Stimulated activated naive CD8-positive, alpha-beta T cell treated with anti-CD3 and anti-CD28 coated beads, Interleukin-15, amount 100 ng/mL, for 72 hours (primary cell): Measurements from ENCODE around the gene ZNF580.

ENCODE experiments used
- ATAC-seq: fragments of 150-1000 bp; cut with Tn5 transposase; 2 replicates; pipeline ENCODE4 v1.10.0; 2021; ENCODE audit warnings: mild to moderate bottlenecking, moderate library complexity
- DNase-seq, 2 donors: peaks; one replicate each; pipeline ENCODE4 v3.0.0; 2021 to 2022
- H3K27ac Mint-ChIP-seq, 2 donors: one replicate each; pipeline ENCODE4 v1.8.0; 2022; ENCODE audit warnings: mild to moderate bottlenecking in 2 of 2, mixed read lengths in 2 of 2, moderate library complexity in 2 of 2
- H3K27me3 Mint-ChIP-seq: one replicate; pipeline ENCODE4 v1.8.0; 2022; ENCODE audit warnings: mixed read lengths
- H3K4me1 Mint-ChIP-seq: one replicate; pipeline ENCODE4 v1.8.0; 2022; ENCODE audit warnings: mild to moderate bottlenecking, mixed read lengths
- H3K4me3 Mint-ChIP-seq, 2 donors: one replicate each; pipeline ENCODE4 v1.8.0; 2022; ENCODE audit warnings: mild to moderate bottlenecking in 2 of 2, mixed read lengths in 2 of 2, moderate library complexity in 1 of 2
- H3K9me3 Mint-ChIP-seq, 2 donors: one replicate each; pipeline ENCODE4 v1.8.0; 2022; ENCODE audit warnings: mixed read lengths in 2 of 2

ZNF580 gene

DNA sequence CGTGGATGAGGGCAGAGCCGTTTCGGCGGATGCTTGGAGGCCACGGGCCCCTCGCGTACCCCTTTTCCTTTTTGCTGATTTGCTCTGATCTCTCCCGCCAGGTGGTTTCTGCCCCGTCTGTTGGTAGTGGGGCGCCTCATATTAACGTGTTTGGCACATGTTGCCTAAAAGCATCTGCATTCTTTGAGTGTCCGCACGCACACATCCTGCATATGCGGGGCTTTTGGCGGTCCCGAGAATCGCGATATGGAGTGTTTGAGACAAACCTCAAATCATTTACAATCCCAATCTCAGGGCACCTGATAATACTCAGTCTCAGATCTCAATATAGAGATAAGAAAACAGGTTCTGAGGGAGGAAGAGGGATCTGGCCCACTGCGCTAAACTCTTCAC, 14.8 kb downstream of the ZNF580 start:
- DNase-seq (no peak), ATAC-seq (no peak)
- no peaks in the 10 kb centered on the region for H3K9me3 Mint-ChIP-seq
- peak overlapping the region; percentile 88 to 90 for H3K4me3 Mint-ChIP-seq
- H3K27ac Mint-ChIP-seq, result peak overlapping the region; percentile 98 to 99
- peaks cover 50% of the 10 kb centered on the region for H3K4me1 Mint-ChIP-seq
- H3K27me3 Mint-ChIP-seq, result no peaks in the 10 kb centered on the region

DNA sequence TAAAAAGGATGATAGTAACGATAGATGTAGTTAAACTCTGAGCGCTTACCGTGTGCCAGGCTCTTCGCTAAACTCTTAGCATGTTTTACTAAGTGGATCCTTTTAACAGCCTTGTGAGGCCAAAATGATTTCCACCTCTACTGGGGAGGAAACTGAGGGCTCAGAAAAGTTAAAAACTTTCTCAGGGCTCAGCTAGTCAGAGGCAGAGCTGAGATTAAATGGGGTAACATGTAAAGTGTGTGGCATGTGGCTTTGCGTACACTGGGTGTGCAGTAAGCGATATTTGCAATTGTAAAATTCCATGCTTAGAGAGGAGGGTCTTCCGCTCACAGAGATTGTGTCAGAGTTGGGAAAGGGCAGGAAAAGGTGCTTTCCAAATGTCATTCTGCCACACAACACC, 15.8 kb downstream of the ZNF580 start:
- no peak for ATAC-seq
- DNase-seq, result no peak
- H3K4me1 Mint-ChIP-seq, result peaks cover 47% of the 10 kb centered on the region
- peak overlapping the region; percentile 98 to 99 for H3K27ac Mint-ChIP-seq
- no peaks in the 10 kb centered on the region for H3K27me3 Mint-ChIP-seq
- peak overlapping the region; percentile 88 to 90 for H3K4me3 Mint-ChIP-seq
- H3K9me3 Mint-ChIP-seq, result no peaks in the 10 kb centered on the region

DNA sequence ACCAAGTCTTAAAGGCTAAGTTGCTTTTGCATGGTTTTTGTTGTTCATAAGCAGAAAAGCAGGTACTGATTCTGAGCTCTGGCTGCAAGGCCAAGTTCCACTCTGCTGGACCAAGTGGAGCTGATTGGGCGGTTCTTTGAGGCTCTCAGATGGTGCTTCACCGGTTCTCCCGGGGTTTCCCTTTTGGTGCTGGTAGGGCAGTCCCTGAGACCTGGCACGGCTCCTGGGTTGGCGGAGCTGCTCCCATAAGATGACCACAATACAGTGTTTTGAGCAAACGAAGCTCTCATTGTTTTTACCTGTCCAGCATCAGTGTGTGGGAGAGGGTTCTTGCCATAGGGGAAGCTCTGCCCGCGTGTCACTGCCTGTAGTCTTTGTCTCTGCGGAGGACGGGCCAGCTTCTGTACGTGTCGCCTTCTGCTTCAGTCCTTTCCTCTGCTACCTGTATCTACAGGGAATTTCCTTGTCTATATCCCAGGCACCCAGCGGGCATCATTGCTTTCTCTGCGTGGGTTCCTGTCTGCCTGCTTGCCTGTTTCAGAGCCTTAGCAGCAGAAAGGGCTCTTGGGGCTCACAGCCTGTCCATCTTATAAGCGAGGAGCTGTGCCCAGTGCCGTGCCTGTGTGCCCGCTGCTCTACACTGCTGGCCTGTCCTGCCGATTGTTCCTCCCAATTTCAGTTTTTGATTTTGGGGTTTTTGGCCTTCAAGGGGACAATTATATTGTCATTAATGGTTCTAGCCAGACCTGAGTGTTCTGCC, 16.4 kb downstream of the ZNF580 start:
- Mint-ChIP-seq H3K27ac (peak overlapping the region; percentile 52 to 86), H3K4me3 (peak overlapping the region; percentile 88 to 90), H3K9me3 (no peaks in the 10 kb centered on the region), H3K4me1 (peaks cover 53% of the 10 kb centered on the region), H3K27me3 (no peaks in the 10 kb centered on the region)
- DNase-seq, result peak in 1 of 2 donors; percentile 55
- ATAC-seq, result no peak

DNA sequence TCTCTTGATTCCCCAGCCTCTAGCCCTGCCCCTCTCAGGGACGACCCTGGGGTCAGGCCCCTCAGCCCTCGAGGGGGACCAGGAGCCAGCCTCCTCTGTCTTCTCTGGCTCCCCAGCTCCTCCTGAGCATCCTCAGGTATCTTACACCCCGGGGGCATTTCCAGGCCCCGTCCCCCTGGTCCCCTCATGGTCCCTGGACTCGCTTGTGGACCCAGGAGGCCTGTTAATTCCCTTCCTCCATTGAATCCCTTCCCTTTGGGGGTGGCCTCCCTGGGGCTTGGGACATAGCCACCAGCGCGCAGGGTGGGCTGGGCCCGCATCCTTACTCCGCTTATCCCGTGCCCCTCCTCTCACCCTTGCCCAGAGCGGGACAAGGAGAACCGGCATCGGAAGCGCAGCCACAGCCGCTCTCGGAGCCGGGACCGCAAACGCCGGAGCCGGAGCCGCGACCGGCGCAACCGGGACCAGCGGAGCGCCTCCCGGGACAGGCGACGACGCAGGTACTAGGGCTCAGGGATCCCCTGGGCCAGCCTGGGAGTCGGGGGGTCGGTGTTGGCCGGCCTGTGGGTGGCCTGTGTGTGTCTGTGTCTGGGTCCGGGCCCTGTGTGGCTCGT, 18.2 kb downstream of the ZNF580 start:
- H3K9me3 Mint-ChIP-seq, result no peaks in the 10 kb centered on the region
- peak overlapping the region; percentile 58 to 60 for H3K4me3 Mint-ChIP-seq
- no peak overlapping the region for H3K27ac Mint-ChIP-seq
- ATAC-seq (no peak), DNase-seq (no peak)
- peaks cover 70% of the 10 kb centered on the region for H3K4me1 Mint-ChIP-seq
- H3K27me3 Mint-ChIP-seq, result no peaks in the 10 kb centered on the region

DNA sequence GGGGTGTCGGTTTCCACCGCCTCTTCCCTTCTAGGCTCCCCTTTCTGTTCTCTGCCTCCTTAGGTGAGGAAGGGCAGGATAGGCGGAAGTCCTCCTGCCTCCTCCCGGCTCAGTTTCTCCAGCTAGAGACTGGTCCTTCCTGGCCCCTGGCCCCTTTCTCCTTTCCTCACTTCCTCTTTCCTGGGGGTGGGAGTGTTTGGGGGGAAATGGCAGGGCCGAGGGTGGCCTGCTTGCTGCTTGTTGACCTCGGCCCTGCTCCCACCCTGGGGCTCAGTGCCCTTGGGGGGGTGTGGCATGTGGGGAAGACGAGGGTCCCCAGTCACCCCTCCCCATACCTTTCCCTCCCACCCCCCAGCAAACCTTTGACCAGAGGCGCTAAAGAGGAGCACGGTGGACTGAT, 19.0 kb downstream of the ZNF580 start:
- no peaks in the 10 kb centered on the region for H3K9me3 Mint-ChIP-seq
- H3K4me1 Mint-ChIP-seq, result peaks cover 74% of the 10 kb centered on the region
- DNase-seq, result no peak
- no peaks in the 10 kb centered on the region for H3K27me3 Mint-ChIP-seq
- peak overlapping the region; percentile 58 to 60 for H3K4me3 Mint-ChIP-seq
- H3K27ac Mint-ChIP-seq, result peak overlapping the region; percentile 66 to 98
- no peak for ATAC-seq

DNA sequence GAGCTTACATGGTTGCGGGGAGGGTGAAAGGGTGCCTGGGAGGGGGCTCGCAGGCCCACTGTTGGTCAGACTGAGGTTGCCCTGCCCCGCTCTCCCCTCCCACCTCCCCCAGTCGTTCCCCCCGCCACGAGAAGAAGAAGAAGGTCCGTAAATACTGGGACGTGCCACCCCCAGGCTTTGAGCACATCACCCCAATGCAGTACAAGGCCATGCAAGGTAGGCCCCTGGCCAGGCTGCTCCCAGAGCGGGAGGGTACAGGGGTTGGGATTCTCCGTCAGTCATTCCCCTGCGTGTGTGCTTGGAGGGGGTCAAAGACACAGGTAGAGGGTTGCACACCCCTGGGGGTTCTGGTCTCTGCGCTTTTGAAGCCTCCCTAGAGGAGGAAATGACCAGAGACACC, 19.6 kb downstream of the ZNF580 start:
- no peak for ATAC-seq
- Mint-ChIP-seq H3K4me3 (no peak overlapping the region), H3K4me1 (peaks cover 74% of the 10 kb centered on the region), H3K27ac (peak overlapping the region; percentile 66 to 87), H3K9me3 (no peaks in the 10 kb centered on the region), H3K27me3 (no peaks in the 10 kb centered on the region)
- DNase-seq, result no peak

DNA sequence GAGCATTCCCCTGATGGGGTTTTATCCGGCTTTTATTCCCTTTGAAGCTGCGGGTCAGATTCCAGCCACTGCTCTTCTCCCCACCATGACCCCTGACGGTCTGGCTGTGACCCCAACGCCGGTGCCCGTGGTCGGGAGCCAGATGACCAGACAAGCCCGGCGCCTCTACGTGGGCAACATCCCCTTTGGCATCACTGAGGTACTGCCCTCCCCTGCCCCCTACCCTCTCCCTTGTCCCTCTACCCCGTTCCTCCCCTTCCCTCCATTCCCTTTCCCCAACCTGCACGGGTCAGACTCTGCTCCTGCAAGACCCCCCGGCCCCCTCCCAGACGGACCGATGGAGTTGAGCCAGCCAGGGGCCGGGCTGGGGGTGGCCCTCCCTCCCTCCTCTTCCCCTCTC, 20.2 kb downstream of the ZNF580 start:
- Mint-ChIP-seq H3K4me3 (no peak overlapping the region), H3K27ac (peak overlapping the region in 1 of 2 donors; percentile 87), H3K27me3 (no peaks in the 10 kb centered on the region), H3K9me3 (no peaks in the 10 kb centered on the region), H3K4me1 (peaks cover 76% of the 10 kb centered on the region)
- ATAC-seq, result no peak
- no peak for DNase-seq

DNA sequence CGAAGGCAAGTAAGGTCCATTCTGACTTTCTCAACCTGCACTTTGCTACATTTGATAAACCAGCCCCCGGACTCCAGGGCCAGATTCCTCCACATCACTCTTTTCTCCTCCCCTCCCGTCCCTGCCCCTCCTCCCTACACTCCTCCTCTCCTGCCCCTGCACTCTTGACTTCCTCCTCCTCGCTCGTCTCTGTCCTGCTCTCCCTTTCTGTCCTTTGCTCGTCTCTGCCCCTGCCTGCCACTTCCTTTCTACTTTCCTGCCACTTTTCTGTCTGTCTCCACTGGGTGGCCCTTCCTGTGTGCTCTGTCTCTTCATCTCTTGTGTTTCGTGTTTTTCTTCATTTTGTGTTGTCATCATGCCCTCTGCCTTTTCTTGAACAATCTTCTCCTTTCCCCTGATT, 21.0 kb downstream of the ZNF580 start:
- H3K27me3 Mint-ChIP-seq, result no peaks in the 10 kb centered on the region
- peaks cover 80% of the 10 kb centered on the region for H3K4me1 Mint-ChIP-seq
- no peak for DNase-seq
- no peaks in the 10 kb centered on the region for H3K9me3 Mint-ChIP-seq
- peak overlapping the region in 1 of 2 donors; percentile 87 for H3K27ac Mint-ChIP-seq
- H3K4me3 Mint-ChIP-seq, result no peak overlapping the region
- no peak for ATAC-seq

DNA sequence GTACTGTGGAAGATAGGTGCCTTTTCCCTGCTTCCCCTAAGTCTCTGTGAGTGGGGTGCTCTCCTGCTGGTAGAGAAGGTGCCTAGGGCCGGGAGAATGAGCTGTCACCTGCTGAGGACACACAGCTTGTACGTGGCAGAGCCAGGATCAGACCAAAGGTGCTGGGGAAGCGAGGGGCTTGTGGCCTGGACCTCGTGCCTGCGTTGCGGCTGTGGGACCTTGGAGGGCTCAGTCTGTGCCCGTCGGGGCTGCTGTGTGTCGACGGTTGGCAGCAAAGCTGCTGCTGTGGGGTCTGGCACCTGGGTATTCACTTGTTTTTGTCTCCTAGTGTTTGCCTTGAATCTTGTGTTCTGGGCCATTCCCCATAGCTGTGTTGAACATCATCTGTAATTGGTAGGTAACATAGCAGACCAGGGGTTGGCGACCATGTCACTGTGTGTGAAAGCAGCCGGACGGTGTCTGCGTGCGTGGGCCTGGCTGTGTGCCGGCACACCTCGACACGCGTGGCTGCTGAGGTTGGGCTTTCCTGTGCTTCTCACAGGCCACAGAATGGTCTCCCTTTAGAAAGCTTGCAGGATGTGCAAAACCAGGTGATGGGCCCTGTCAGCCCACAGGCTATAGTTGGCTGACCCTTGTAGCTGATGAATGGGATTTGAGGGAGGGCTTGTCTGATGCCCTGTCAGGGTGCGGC, 23.2 kb downstream of the ZNF580 start:
- no peaks in the 10 kb centered on the region for H3K27me3 Mint-ChIP-seq
- H3K27ac Mint-ChIP-seq, result peak overlapping the region in 1 of 2 donors; percentile 82
- ATAC-seq (no peak), DNase-seq (no peak)
- H3K4me3 Mint-ChIP-seq, result no peak overlapping the region
- H3K9me3 Mint-ChIP-seq, result no peaks in the 10 kb centered on the region
- peaks cover 73% of the 10 kb centered on the region for H3K4me1 Mint-ChIP-seq

DNA sequence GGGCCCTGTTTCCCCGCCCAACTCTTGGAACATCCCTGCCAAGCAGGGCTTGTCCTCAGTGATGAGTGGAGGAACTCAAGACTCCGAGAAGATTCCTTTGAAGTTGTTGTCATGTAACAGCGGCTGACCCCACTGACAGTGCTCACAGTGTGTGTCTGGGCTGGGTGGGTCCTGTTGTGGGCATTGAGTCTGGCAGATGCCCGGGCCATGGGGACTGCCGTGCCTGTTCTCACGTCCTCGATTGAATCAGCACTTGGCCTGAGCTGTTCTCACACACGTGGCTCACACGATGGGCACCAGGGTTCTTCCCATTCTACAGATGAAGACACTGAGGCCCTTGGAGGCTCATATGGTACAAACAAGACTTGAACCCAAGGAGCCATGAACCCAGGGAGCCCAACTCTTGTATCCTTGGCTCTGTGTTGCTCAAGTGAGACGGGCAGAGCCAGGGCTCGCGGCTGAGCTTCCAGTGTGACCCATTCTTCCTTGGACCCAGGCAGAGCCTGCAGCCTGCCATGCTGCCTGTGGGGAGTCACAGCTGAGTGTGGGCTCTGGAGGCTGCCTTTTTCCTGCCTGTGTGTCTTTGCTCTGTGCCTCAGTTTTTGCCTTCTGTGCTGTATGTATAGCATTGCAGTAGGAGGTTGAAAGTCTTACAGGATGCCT, 25.7 kb downstream of the ZNF580 start:
- H3K9me3 Mint-ChIP-seq, result no peaks in the 10 kb centered on the region
- H3K27me3 Mint-ChIP-seq, result no peaks in the 10 kb centered on the region
- DNase-seq (no peak), ATAC-seq (no peak)
- peak overlapping the region in 1 of 2 donors; percentile 75 for H3K27ac Mint-ChIP-seq
- peaks cover 77% of the 10 kb centered on the region for H3K4me1 Mint-ChIP-seq
- H3K4me3 Mint-ChIP-seq, result no peak overlapping the region

DNA sequence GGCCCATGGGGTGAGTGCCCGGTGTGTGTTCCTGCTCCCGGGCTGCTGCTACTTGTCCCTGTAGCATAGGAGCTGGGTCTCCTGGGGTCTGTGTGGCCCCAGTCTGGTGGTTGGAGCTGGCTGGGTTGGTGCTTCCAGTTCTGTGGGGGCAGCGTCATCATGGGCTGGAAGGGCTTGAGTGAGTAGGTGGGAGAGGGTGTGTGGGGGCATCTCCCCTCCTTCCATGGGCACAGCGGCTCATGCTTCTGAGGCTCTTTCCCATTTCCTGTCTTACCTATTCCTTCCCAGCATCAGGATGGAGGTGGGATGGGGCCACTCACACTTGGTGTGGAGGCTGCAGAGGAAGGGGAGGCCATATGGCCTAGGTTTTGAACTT, 26.2 kb downstream of the ZNF580 start:
- DNase-seq (no peak), ATAC-seq (no peak)
- H3K27me3 Mint-ChIP-seq, result no peaks in the 10 kb centered on the region
- peaks cover 77% of the 10 kb centered on the region for H3K4me1 Mint-ChIP-seq
- H3K4me3 Mint-ChIP-seq, result no peak overlapping the region
- H3K27ac Mint-ChIP-seq, result peak overlapping the region in 1 of 2 donors; percentile 75
- no peaks in the 10 kb centered on the region for H3K9me3 Mint-ChIP-seq

DNA sequence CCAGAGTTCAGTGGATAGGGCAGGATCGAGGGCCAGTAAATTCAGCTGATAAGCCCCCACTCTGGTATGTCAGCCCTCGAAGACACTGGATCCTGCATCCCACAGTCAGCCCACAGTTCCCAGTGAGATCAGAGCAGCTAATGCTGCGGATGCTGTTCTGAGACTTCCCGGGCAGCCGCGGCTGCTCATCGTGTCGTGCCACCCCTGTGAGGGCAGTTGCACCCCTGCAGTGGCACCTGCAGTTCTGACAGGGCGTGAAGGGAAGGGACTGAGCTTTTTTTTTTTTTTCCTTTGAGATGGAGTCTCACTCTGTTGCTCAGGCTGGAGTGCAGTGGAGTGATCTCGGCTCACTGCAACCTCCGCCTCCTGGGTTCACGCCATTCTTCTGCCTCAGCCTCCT, 26.7 kb downstream of the ZNF580 start:
- Mint-ChIP-seq H3K4me1 (peaks cover 78% of the 10 kb centered on the region), H3K27ac (no peak overlapping the region), H3K27me3 (no peaks in the 10 kb centered on the region), H3K9me3 (no peaks in the 10 kb centered on the region), H3K4me3 (no peak overlapping the region)
- no peak for DNase-seq
- no peak for ATAC-seq

DNA sequence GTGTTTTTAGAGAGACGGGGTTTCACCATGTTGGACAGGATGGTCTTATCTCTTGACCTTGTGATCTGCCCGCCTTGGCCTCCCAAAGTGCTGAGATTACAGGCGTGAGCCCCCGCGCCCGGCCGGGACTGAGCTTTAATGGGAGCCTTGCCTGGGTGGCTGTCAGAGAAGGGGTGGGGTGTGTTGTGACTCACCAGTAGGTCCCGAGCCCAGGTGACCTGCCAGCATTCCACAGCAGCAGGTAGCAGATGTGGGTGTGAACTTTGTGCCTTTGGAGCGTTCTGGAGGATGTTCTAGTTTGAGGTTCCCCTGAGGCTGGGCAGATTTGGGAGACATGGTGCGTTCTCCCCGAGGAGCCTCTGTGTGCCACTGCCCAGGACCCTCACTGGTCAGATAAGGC, 27.2 kb downstream of the ZNF580 start:
- Mint-ChIP-seq H3K27ac (no peak overlapping the region), H3K27me3 (no peaks in the 10 kb centered on the region), H3K9me3 (no peaks in the 10 kb centered on the region), H3K4me1 (peaks cover 75% of the 10 kb centered on the region), H3K4me3 (no peak overlapping the region)
- DNase-seq, result no peak
- ATAC-seq, result no peak

DNA sequence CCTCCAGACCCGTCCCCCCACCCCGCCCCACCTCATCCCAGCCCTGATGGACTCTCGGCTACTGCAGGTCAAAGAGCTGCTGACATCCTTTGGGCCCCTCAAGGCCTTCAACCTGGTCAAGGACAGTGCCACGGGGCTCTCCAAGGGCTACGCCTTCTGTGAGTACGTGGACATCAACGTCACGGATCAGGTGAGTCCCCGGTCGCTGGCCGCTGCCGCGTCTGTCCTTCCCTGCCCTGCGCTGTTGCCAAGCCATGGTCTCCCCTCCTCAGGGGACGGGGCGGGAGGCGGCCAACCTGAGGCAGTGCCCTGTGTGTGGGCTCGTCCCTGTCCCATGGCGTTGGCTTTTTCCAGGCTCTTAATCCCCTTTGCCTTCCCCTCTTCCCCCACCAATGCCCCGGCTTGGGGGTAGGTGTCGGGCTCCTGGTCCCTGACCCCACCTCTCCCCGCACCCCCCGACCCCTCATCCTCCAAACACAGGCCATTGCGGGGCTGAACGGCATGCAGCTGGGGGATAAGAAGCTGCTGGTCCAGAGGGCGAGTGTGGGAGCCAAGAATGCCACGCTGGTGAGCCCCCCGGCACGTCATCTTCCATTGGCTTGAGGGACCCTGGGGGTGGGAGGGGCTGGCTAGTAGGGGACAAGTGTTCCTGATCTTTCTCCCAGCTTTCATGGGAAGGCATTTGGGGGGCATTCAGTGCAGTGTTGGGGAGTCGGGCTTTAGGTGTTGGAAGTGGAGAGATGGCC, 28.0 kb downstream of the ZNF580 start:
- Mint-ChIP-seq H3K27me3 (no peaks in the 10 kb centered on the region), H3K4me3 (no peak overlapping the region), H3K9me3 (no peaks in the 10 kb centered on the region), H3K27ac (no peak overlapping the region), H3K4me1 (peaks cover 75% of the 10 kb centered on the region)
- ATAC-seq (no peak), DNase-seq (no peak)
